ENCODE results near the gene NBPF11.
"Not testable (repeated sequence)": the region's sequence is repeated elsewhere in the genome, so short reads cannot be mapped to it uniquely, and the experiment has no call there.

DNA sequence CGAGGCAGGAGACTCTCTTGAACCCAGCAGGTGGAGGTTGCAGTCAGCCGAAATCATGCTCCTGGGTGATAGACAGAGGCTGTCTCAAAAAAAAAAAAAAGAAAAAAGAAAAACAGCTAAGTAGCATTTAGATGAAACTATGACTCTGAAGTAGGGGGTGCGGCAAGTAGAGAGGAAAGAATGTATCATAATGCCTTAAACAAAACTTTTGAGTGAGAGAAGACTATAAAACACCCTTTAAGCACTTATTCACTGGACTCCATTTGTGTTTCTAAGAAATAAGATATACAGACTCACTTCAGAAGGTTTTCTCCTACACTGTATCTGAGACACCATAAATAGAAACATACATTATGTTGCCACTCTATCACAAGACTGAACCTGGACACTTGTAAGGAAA is 74.6 kb downstream of the NBPF11 start:
- TF ChIP-seq, protein P1, sequence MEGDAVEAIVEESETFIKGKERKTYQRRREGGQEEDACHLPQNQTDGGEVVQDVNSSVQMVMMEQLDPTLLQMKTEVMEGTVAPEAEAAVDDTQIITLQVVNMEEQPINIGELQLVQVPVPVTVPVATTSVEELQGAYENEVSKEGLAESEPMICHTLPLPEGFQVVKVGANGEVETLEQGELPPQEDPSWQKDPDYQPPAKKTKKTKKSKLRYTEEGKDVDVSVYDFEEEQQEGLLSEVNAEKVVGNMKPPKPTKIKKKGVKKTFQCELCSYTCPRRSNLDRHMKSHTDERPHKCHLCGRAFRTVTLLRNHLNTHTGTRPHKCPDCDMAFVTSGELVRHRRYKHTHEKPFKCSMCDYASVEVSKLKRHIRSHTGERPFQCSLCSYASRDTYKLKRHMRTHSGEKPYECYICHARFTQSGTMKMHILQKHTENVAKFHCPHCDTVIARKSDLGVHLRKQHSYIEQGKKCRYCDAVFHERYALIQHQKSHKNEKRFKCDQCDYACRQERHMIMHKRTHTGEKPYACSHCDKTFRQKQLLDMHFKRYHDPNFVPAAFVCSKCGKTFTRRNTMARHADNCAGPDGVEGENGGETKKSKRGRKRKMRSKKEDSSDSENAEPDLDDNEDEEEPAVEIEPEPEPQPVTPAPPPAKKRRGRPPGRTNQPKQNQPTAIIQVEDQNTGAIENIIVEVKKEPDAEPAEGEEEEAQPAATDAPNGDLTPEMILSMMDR (conservative IDR thresholded peaks at IDR 0.05; ENCODE audit: low read depth, low read length), result not testable (repeated sequence)
- TF ChIP-seq EZH2 (IDR thresholded peaks at IDR 0.05; ENCODE audit: low read length, unreplicated experiment); EZH2phosphoT487 (IDR thresholded peaks at IDR 0.05; ENCODE audit: borderline replicate concordance, low read length): not testable (repeated sequence)

Data from PC-3 (cell line).